A673 (cell line): Measurements from ENCODE around the gene EXOC3. TPM values are rescaled to one million over a fixed set of nuclear protein-coding genes. Genes with fewer than 3 reads are reported as not detected.

Experiments
- BruUV-seq: library from RNA; stranded (reverse); fragments of 400-500 nt; replicated peaks from 2 replicates; lab custom pipeline; 2021; lab: Mats Ljungman, UMichigan
- CTCF ChIA-PET: fragments of 300-600 bp; sonication (Branson Sonifier 250); formaldehyde crosslinking; loops from one replicate; lab custom pipeline; 2022; ENCODE audit warnings: antibody characterized with exemption; lab: Charles Lee
- POLR2A ChIA-PET: fragments of 300-600 bp; sonication (Branson Sonifier 250); formaldehyde crosslinking; loops from one replicate; lab custom pipeline; 2022; ENCODE audit warnings: antibody characterized with exemption; ENCODE audit not compliant: low non-redundant PET; lab: Charles Lee
- DNase-seq: peaks from one replicate; pipeline ENCODE4 v3.0.0-alpha.2; 2015; ENCODE audit warnings: low spot score
- H3K27ac ChIP-seq: fragments of 200-600 bp; sonication (generic); 2 replicates; pipeline ENCODE4 v1.5.1; 2016; ENCODE audit warnings: mixed run types, low read depth, mild to moderate bottlenecking, mixed read lengths, antibody characterized with exemption, low read length; ENCODE audit not compliant: poor library complexity, severe bottlenecking
- H3K27me3 ChIP-seq: fragments of 200-600 bp; sonication (generic); replicated peaks from 2 replicates; pipeline ENCODE4 v1.6.1; 2017; ENCODE audit warnings: mixed run types, low read depth, mild to moderate bottlenecking, mixed read lengths, antibody characterized with exemption, low read length; ENCODE audit not compliant: insufficient read depth, poor library complexity
- H3K36me3 ChIP-seq: fragments of 200-600 bp; sonication (generic); 2 replicates; pipeline ENCODE4 v1.6.1; 2016; ENCODE audit warnings: mixed run types, mild to moderate bottlenecking, mixed read lengths, antibody characterized with exemption, low read length; ENCODE audit not compliant: insufficient read depth, poor library complexity, severe bottlenecking
- H3K4me1 ChIP-seq: fragments of 200-600 bp; sonication (generic); 2 replicates; pipeline ENCODE4 v1.6.1; 2017; ENCODE audit warnings: mixed run types, mild to moderate bottlenecking, mixed read lengths, antibody characterized with exemption, low read length; ENCODE audit not compliant: insufficient read depth, poor library complexity, severe bottlenecking
- H3K4me3 ChIP-seq: fragments of 200-600 bp; sonication (generic); 2 replicates; pipeline ENCODE4 v1.5.1; 2016; ENCODE audit warnings: low read depth, mixed run types, mild to moderate bottlenecking, mixed read lengths, low read length; ENCODE audit not compliant: poor library complexity, severe bottlenecking
- H3K9me3 ChIP-seq: fragments of 200-600 bp; sonication (generic); 2 replicates; pipeline ENCODE4 v1.6.1; 2016; ENCODE audit warnings: mixed run types, low read depth, mild to moderate bottlenecking, mixed read lengths, antibody characterized with exemption, low read length; ENCODE audit not compliant: poor library complexity, severe bottlenecking
- EZH2 ChIP-seq: fragments of 200-600 bp; sonication (generic); IDR thresholded peaks from 2 replicates; pipeline ENCODE4 v1.6.1; 2017; ENCODE audit warnings: borderline replicate concordance, low read depth, mild to moderate bottlenecking, mixed read lengths, antibody characterized with exemption, low read length; ENCODE audit not compliant: poor library complexity, severe bottlenecking
- intact Hi-C: fragments of 100-400 bp; cut with micrococcal nuclease; formaldehyde crosslinking; loops from one replicate; pipeline ENCODE4 v1.10.0; 2022; ENCODE audit not compliant: unreplicated experiment
- total RNA-seq: library from RNA; stranded (reverse); gene quantifications from 2 replicates; pipeline ENCODE4 v1.2.3, GENCODE V29; 2021
- TF ChIP-seq, protein P1 (sequence below): fragments of 300-800, 200-600 bp; sonication (generic); conservative IDR thresholded peaks from 2 replicates; pipeline ENCODE4 v1.5.1; 2017; ENCODE audit warnings: low read depth, mild to moderate bottlenecking, antibody characterized with exemption, low read length, moderate library complexity, mixed read lengths

The EXOC3 gene
- total RNA-seq, 1 experiment from 2014 or later = 46.7 TPM

DNA sequence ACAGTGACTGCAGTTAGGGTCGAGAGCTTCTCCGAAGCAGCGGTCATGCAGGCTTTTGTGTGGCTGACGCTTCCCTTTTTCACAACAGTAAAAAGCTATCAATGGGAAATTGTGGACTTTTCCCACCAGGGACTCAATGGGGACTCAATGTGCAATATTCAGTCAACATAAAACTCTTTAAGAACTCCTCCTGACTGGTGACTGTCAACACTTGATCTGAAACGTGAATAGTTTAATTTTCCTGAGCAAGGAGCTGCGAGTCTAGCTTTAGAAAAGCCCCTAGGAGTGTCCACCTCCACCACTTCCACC, 28.7 kb downstream of the EXOC3 start:
- no TSS peak for BruUV-seq
- Histone ChIP-seq H3K4me3 (peak overlapping the region; percentile 95), H3K4me1 (peaks cover 12% of the 10 kb centered on the region), H3K9me3 (no peaks in the 10 kb centered on the region), H3K27ac (peak overlapping the region; percentile 97), H3K36me3 (peaks cover 9% of the 10 kb centered on the region), H3K27me3 (peaks cover 28% of the 10 kb centered on the region)
- TF ChIP-seq EZH2 = no peak
- TF ChIP-seq, protein P1, sequence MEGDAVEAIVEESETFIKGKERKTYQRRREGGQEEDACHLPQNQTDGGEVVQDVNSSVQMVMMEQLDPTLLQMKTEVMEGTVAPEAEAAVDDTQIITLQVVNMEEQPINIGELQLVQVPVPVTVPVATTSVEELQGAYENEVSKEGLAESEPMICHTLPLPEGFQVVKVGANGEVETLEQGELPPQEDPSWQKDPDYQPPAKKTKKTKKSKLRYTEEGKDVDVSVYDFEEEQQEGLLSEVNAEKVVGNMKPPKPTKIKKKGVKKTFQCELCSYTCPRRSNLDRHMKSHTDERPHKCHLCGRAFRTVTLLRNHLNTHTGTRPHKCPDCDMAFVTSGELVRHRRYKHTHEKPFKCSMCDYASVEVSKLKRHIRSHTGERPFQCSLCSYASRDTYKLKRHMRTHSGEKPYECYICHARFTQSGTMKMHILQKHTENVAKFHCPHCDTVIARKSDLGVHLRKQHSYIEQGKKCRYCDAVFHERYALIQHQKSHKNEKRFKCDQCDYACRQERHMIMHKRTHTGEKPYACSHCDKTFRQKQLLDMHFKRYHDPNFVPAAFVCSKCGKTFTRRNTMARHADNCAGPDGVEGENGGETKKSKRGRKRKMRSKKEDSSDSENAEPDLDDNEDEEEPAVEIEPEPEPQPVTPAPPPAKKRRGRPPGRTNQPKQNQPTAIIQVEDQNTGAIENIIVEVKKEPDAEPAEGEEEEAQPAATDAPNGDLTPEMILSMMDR = no peak
- intact Hi-C loops = no loop called here
- POLR2A ChIA-PET = no interaction called here
- CTCF ChIA-PET = interaction anchor here (0.6 to 0.8 kb wide), 2 partner anchors 25 to 273 kb away, joined by 5 to 9 read pairs; no protein-coding TSS in a partner anchor
- no peak for DNase-seq

DNA sequence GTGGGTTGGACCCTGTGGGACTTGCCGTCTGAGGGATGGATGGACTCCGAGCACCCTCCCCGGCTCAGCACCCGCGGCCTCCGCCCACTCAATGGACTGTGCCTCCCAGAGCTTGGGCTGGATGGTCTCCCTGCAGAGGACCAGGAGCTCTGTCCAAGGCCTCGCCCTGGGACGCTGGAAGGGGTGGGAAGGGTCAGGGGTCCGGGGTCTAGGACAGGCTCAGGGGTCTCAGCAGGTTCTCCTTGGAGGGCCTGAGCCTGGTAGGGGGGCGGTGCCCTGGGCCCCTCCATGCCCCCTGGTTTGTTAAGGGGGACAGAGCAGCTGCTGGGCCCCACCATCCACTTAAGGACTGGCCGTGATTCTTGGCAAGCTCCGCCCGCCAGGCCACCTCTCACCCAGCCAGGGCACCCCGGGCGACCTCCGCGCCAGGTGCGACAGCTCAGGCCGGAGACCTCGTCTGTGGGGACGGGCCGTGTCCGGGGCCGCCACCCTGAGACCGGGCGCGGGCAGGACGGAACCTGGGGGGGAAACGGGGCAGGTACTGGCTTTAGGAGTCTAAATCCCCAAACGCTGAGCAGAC, 29.2 kb downstream of the EXOC3 start:
- ChIA-PET POLR2A (no interaction called here), CTCF (interaction anchor here (0.6 to 0.8 kb wide), 3 partner anchors 21 to 274 kb away, joined by 5 to 9 read pairs (median 6); no protein-coding TSS in a partner anchor)
- no peak for DNase-seq
- BruUV-seq = TSS peak; percentile 55
- Histone ChIP-seq H3K27ac (peak overlapping the region; percentile 97), H3K9me3 (no peaks in the 10 kb centered on the region), H3K4me3 (peak overlapping the region; percentile 95), H3K27me3 (peaks cover 33% of the 10 kb centered on the region), H3K4me1 (peaks cover 12% of the 10 kb centered on the region), H3K36me3 (peaks cover 9% of the 10 kb centered on the region)
- intact Hi-C loops = no loop called here
- TF ChIP-seq, protein P1 = no peak
- TF ChIP-seq EZH2 = no peak

DNA sequence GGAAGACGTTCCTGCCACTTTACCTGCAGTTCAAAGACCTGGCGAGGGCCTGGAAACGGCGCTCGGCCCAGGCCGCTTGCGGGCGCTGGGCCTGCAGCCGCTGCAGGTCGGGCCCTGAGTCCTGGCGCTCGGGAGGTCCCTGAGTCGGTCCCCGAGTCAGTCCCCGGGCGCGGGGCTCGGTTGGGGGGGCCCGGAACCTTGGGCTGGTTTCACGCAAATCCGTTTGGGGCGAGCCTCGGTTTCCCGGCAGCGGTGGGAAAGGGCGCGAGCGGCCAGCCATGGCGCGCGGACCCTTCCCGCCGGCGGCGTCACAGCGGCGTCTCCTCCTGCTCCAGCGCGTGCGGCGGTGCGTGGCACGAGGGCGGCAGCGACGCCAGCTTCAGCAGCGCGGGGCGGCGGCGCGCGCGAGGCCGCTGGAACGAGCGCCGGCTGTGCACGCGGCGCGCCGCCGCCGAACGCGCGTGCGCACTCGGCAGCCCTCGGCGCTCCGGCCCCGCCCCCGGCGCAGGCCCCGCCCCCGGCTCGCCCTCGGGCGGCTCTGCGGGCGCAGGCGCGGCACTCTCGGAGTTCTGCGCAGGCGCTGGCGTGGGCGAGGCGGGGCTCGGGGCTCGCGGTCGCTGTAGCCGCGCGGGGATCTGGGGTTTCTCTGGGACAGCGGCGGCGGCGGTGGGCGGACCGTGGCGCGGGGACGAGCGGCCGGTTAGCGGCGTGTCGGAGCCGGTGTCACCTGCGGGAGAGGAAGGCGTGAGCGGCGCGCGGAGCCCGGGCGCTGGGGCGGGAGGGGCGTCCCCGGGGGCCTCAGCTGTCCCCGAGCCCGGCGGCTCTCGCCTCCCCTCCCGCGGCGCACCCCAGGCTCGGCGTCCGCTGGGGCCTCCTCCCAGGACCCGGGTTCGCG, 29.9 kb downstream of the EXOC3 start:
- H3K27me3 ChIP-seq = peaks cover 40% of the 10 kb centered on the region
- H3K27ac ChIP-seq = peak overlapping the region; percentile 97
- ChIA-PET POLR2A (no interaction called here), CTCF (interaction anchor here (0.6 kb wide), 1 partner anchor 22 kb away, joined by 6 read pairs; no protein-coding TSS in a partner anchor)
- BruUV-seq = no TSS peak
- H3K9me3 ChIP-seq = no peaks in the 10 kb centered on the region
- peak overlapping the region; percentile 95 for H3K4me3 ChIP-seq
- TF ChIP-seq, protein P1 = no peak
- TF ChIP-seq EZH2 = no peak
- peaks cover 12% of the 10 kb centered on the region for H3K4me1 ChIP-seq
- peaks cover 9% of the 10 kb centered on the region for H3K36me3 ChIP-seq
- peak; percentile 89 for DNase-seq
- intact Hi-C loops = no loop called here
